Stimulated activated CD4-positive, alpha-beta T cell treated with anti-CD3 and anti-CD28 coated beads, TNF-alpha, amount 100 ng/mL, for 48 hours (primary cell): Measurements from ENCODE around the gene POM121C.
"Not testable (repeated sequence)": the region's sequence is repeated elsewhere in the genome, so short reads cannot be mapped to it uniquely, and the experiment has no call there.

ENCODE experiments used
- DNase-seq, 3 donors: peaks; one replicate each; pipeline ENCODE4 v3.0.0-alpha.2; 2020; ENCODE audit warnings: low read depth in 3 of 3

The POM121C gene

GRCh38 chr7:75485979-75486643, at the start of gene POM121C:
Gene POM121C, minus strand, starts transcription at chr7:75486299. Its CDS starts 44,803 bp downstream, at chr7:75441496.
- peak; percentile 73 to 83 (median 77) for DNase-seq

- no peak for DNase-seq
Observed at GRCh38 chr7:75534727-75535307, 48.7 kb upstream of the POM121C start.

GRCh38 chr7:75533926-75534325, 47.8 kb upstream of the POM121C start:
- no peak for DNase-seq

GRCh38 chr7:75532639-75533038, 46.5 kb upstream of the POM121C start:
- DNase-seq = no peak

- no peak for DNase-seq
Observed at GRCh38 chr7:75531359-75531821, 45.3 kb upstream of the POM121C start.

GRCh38 chr7:75527224-75527722, 41.2 kb upstream of the POM121C start:
- DNase-seq = not testable (repeated sequence)

GRCh38 chr7:75521727-75522126, 35.6 kb upstream of the POM121C start:
- not testable (repeated sequence) for DNase-seq

- DNase-seq = not testable (repeated sequence)
Observed at GRCh38 chr7:75518842-75519241, 32.7 kb upstream of the POM121C start.

- not testable (repeated sequence) for DNase-seq
Observed at GRCh38 chr7:75509033-75509432, 22.9 kb upstream of the POM121C start.

- not testable (repeated sequence) for DNase-seq
Observed at GRCh38 chr7:75492020-75492419, 5.9 kb upstream of the POM121C start, which contains the start of gene SPDYE5. Gene SPDYE5, plus strand, starts transcription at chr7:75492320. Its CDS starts 1,728 bp downstream, at chr7:75494048.

GRCh38 chr7:75485355-75485978, 632 bp downstream of the POM121C start:
- not testable (repeated sequence) for DNase-seq

- DNase-seq = not testable (repeated sequence)
Observed at GRCh38 chr7:75480313-75480712, 5.8 kb downstream of the POM121C start.

- DNase-seq = not testable (repeated sequence)
Observed at GRCh38 chr7:75477457-75477856, 8.6 kb downstream of the POM121C start.

- DNase-seq = not testable (repeated sequence)
Observed at GRCh38 chr7:75470166-75470565, 15.9 kb downstream of the POM121C start.

GRCh38 chr7:75460541-75460940, 25.6 kb downstream of the POM121C start:
- not testable (repeated sequence) for DNase-seq

GRCh38 chr7:75458034-75458433, 28.1 kb downstream of the POM121C start:
- not testable (repeated sequence) for DNase-seq

GRCh38 chr7:75456403-75456802, 29.7 kb downstream of the POM121C start:
- not testable (repeated sequence) for DNase-seq

- DNase-seq = not testable (repeated sequence)
Observed at GRCh38 chr7:75452494-75452955, 33.6 kb downstream of the POM121C start.

GRCh38 chr7:75449946-75450345, 36.2 kb downstream of the POM121C start:
- not testable (repeated sequence) for DNase-seq

- DNase-seq = not testable (repeated sequence)
Observed at GRCh38 chr7:75442465-75443111, 43.5 kb downstream of the POM121C start.

GRCh38 chr7:75442101-75442464, 44.0 kb downstream of the POM121C start:
- not testable (repeated sequence) for DNase-seq

GRCh38 chr7:75439000-75439399, 47.1 kb downstream of the POM121C start:
- not testable (repeated sequence) for DNase-seq
